BJ (cell line): ENCODE results near the gene KDM5C. TPM values are rescaled to one million over a fixed set of nuclear protein-coding genes. Genes with fewer than 3 reads are reported as not detected.

ENCODE experiments used
- CTCF ChIA-PET: fragments of 350-600 bp; formaldehyde crosslinking; extraction: SDS; loops from one replicate; lab custom pipeline; 2021; ENCODE audit warnings: antibody characterized with exemption, inconsistent platforms; lab: Yijun Ruan, JAX
- POLR2A ChIA-PET: fragments of 300-600 bp; sonication (Branson Sonifier 250); formaldehyde crosslinking; extraction: SDS; loops from one replicate; lab custom pipeline; 2021; ENCODE audit warnings: antibody characterized with exemption; lab: Charles Lee
- DNase-seq: peaks from one replicate; pipeline ENCODE4 v3.0.0-alpha.2; 2011; ENCODE audit warnings: low read depth
- H3K27me3 ChIP-seq: 2 replicates; pipeline ENCODE4 v1.6.0; 2011; ENCODE audit warnings: low read length; ENCODE audit not compliant: control insufficient read depth, insufficient read depth
- H3K36me3 ChIP-seq: 2 replicates; pipeline ENCODE4 v1.5.1; 2011; ENCODE audit warnings: low read length; ENCODE audit not compliant: control insufficient read depth, insufficient read depth
- H3K4me3 ChIP-seq: 2 replicates; pipeline ENCODE4 v1.5.1; 2011; ENCODE audit warnings: low read depth, mild to moderate bottlenecking, control low read depth, low read length
- CTCF ChIP-seq: IDR thresholded peaks from 2 replicates; pipeline ENCODE4 v1.5.1; 2011; ENCODE audit warnings: low read depth, mild to moderate bottlenecking, control low read depth, inconsistent platforms, low read length, moderate library complexity; ENCODE audit not compliant: insufficient read depth
- polyA plus RNA-seq: library from polyadenylated mRNA; depleted of rRNA; stranded (reverse); fragments of >200 nt; gene quantifications from 2 replicates; pipeline ENCODE4 v1.2.3, GENCODE V29; 2011

The KDM5C gene
- polyA plus RNA-seq, 1 experiment: 67.1 TPM

- peak; percentile 66 for DNase-seq
- H3K4me3 ChIP-seq: no peak overlapping the region
- H3K27me3 ChIP-seq: no peaks in the 10 kb centered on the region
- ChIA-PET CTCF (interaction anchor here (1.2 kb wide), 1 partner anchor 22 kb away, joined by 3 read pairs; no protein-coding TSS in a partner anchor), POLR2A (interaction anchor here (0.8 kb wide), 1 partner anchor 21 kb away, joined by 3 read pairs; no protein-coding TSS in a partner anchor)
- no peaks in the 10 kb centered on the region for H3K36me3 ChIP-seq
- TF ChIP-seq CTCF: no peak
Measured at GRCh38 chrX:53265771-53266574, 41.0 kb upstream of the KDM5C start.

GRCh38 chrX:53263597-53264094, 38.6 kb upstream of the KDM5C start:
- CTCF ChIA-PET: interaction anchor here (0.8 to 1.9 kb wide), 4 partner anchors 19 to 49 kb away, joined by 3 to 7 read pairs (median 4); no protein-coding TSS in a partner anchor
- no peak for DNase-seq
- POLR2A ChIA-PET: no interaction called here

GRCh38 chrX:53262918-53263394, 37.9 kb upstream of the KDM5C start:
- H3K27me3 ChIP-seq: no peaks in the 10 kb centered on the region
- ChIA-PET POLR2A (no interaction called here), CTCF (interaction anchor here (0.8 to 1.9 kb wide), 4 partner anchors 18 to 50 kb away, joined by 3 to 7 read pairs (median 4); no protein-coding TSS in a partner anchor)
- no peaks in the 10 kb centered on the region for H3K36me3 ChIP-seq
- no peak for TF ChIP-seq CTCF
- DNase-seq: no peak
- no peak overlapping the region for H3K4me3 ChIP-seq

More at GRCh38 chrX:53263597-53264094, 38.6 kb upstream of the KDM5C start:
- TF ChIP-seq CTCF: no peak
- no peaks in the 10 kb centered on the region for H3K27me3 ChIP-seq
- H3K36me3 ChIP-seq: no peaks in the 10 kb centered on the region
- H3K4me3 ChIP-seq: no peak overlapping the region

- POLR2A ChIA-PET: no interaction called here
- no peaks in the 10 kb centered on the region for H3K27me3 ChIP-seq
- H3K4me3 ChIP-seq: no peak overlapping the region
- TF ChIP-seq CTCF: no peak
- DNase-seq: no peak
- no peaks in the 10 kb centered on the region for H3K36me3 ChIP-seq
- CTCF ChIA-PET: interaction anchor here (0.6 to 1.9 kb wide), 4 partner anchors 22 to 171 kb away, joined by 3 to 7 read pairs (median 4); no protein-coding TSS in a partner anchor
Measured at GRCh38 chrX:53262189-53262917, 37.3 kb upstream of the KDM5C start.
